HG02588 (cell line): ENCODE results near the gene CHST8.

ENCODE experiments used
- ATAC-seq: cut with Tn5 transposase; IDR thresholded peaks from one replicate; pipeline ENCODE4 v1.9.1; 2021; ENCODE audit warnings: mild to moderate bottlenecking, moderate library complexity; ENCODE audit not compliant: unreplicated experiment

Gene CHST8

GRCh38 chr19:33730858-33731607, 109.3 kb downstream of the CHST8 start:
- no peak for ATAC-seq

GRCh38 chr19:33731881-33732280, 110.1 kb downstream of the CHST8 start:
- ATAC-seq, result no peak

- ATAC-seq, result no peak
These were observed 113.2 kb downstream of the CHST8 start for GRCh38 chr19:33734913-33735312.

- ATAC-seq, result no peak
These were observed 114.4 kb downstream of the CHST8 start for GRCh38 chr19:33736158-33736557.

- no peak for ATAC-seq
These were observed 115.0 kb downstream of the CHST8 start for GRCh38 chr19:33736787-33737186.

- ATAC-seq, result no peak
These were observed 116.1 kb downstream of the CHST8 start for GRCh38 chr19:33737681-33738371.

GRCh38 chr19:33740811-33741396, 119.2 kb downstream of the CHST8 start:
- ATAC-seq, result no peak

GRCh38 chr19:33745297-33745696, 123.5 kb downstream of the CHST8 start:
- ATAC-seq, result no peak

GRCh38 chr19:33746159-33746558, 124.4 kb downstream of the CHST8 start:
- no peak for ATAC-seq

GRCh38 chr19:33747273-33747672, 125.5 kb downstream of the CHST8 start:
- ATAC-seq, result no peak

- ATAC-seq, result no peak
These were observed 126.5 kb downstream of the CHST8 start for GRCh38 chr19:33748231-33748630.

GRCh38 chr19:33749016-33749415, 127.3 kb downstream of the CHST8 start:
- no peak for ATAC-seq

GRCh38 chr19:33749619-33750175, 127.9 kb downstream of the CHST8 start:
- no peak for ATAC-seq

- no peak for ATAC-seq
These were observed 129.1 kb downstream of the CHST8 start for GRCh38 chr19:33750587-33751435.

- no peak for ATAC-seq
These were observed 129.7 kb downstream of the CHST8 start for GRCh38 chr19:33751436-33751770.

- ATAC-seq, result no peak
These were observed 130.5 kb downstream of the CHST8 start for GRCh38 chr19:33752018-33752800.

- no peak for ATAC-seq
These were observed 131.2 kb downstream of the CHST8 start for GRCh38 chr19:33752945-33753344.

- ATAC-seq, result no peak
These were observed 132.6 kb downstream of the CHST8 start for GRCh38 chr19:33754361-33754760.

- ATAC-seq, result no peak
These were observed 133.6 kb downstream of the CHST8 start for GRCh38 chr19:33755099-33756035.
